Nephron progenitor cell (in vitro differentiated cells): ENCODE measurements around the gene BIK.
"Not testable (repeated sequence)": the region's sequence is repeated elsewhere in the genome, so short reads cannot be mapped to it uniquely, and the experiment has no call there.

Experiments
- DNase-seq: peaks from one replicate; pipeline ENCODE4 v3.0.0; 2021
- H3K27ac Mint-ChIP-seq: 2 replicates; pipeline ENCODE4 v1.8.0; 2021; ENCODE audit warnings: mild to moderate bottlenecking, moderate library complexity, mixed read lengths
- H3K27me3 Mint-ChIP-seq: 2 replicates; pipeline ENCODE4 v1.8.0; 2021; ENCODE audit warnings: mild to moderate bottlenecking, low read depth, mixed read lengths; ENCODE audit not compliant: poor library complexity
- H3K36me3 Mint-ChIP-seq: 2 replicates; pipeline ENCODE4 v1.8.0; 2021; ENCODE audit warnings: low read depth, mixed read lengths
- H3K4me1 Mint-ChIP-seq: 2 replicates; pipeline ENCODE4 v1.8.0; 2021; ENCODE audit warnings: mixed read lengths
- H3K4me3 Mint-ChIP-seq: 2 replicates; pipeline ENCODE4 v1.8.0; 2021; ENCODE audit warnings: mild to moderate bottlenecking, moderate library complexity, mixed read lengths
- H3K9me3 Mint-ChIP-seq: 2 replicates; pipeline ENCODE4 v1.8.0; 2021; ENCODE audit warnings: mild to moderate bottlenecking, moderate library complexity, mixed read lengths
- CTCF ChIP-seq: fragments of 200-600 bp; sonication (generic); IDR thresholded peaks from 2 replicates; pipeline ENCODE4 v1.5.0; 2021; ENCODE audit warnings: antibody characterized with exemption

BIK gene

GRCh38 chr22:43096420-43096819 lies 14.1 kb upstream of the BIK start:
- peaks cover 16% of the 10 kb centered on the region for H3K9me3 Mint-ChIP-seq
- peaks cover 6% of the 10 kb centered on the region for H3K4me1 Mint-ChIP-seq
- H3K27me3 Mint-ChIP-seq, result peaks cover 8% of the 10 kb centered on the region
- no peak for TF ChIP-seq CTCF
- no peak overlapping the region for H3K27ac Mint-ChIP-seq
- no peak overlapping the region for H3K4me3 Mint-ChIP-seq
- no peak for DNase-seq
- H3K36me3 Mint-ChIP-seq, result peaks cover 6% of the 10 kb centered on the region

- TF ChIP-seq CTCF, result no peak
- Mint-ChIP-seq H3K36me3 (peaks cover 6% of the 10 kb centered on the region), H3K27ac (no peak overlapping the region)
Measured at GRCh38 chr22:43098356-43098755, 12.2 kb upstream of the BIK start.

GRCh38 chr22:43099095-43099494 lies 11.5 kb upstream of the BIK start:
- TF ChIP-seq CTCF, result no peak

More at GRCh38 chr22:43098356-43098755, 12.2 kb upstream of the BIK start:
- peaks cover 17% of the 10 kb centered on the region for H3K4me1 Mint-ChIP-seq
- peaks cover 16% of the 10 kb centered on the region for H3K9me3 Mint-ChIP-seq
- H3K4me3 Mint-ChIP-seq, result no peak overlapping the region
- peaks cover 8% of the 10 kb centered on the region for H3K27me3 Mint-ChIP-seq
- DNase-seq, result no peak

GRCh38 chr22:43100225-43100624 lies 10.3 kb upstream of the BIK start:
- no peak overlapping the region for H3K27ac Mint-ChIP-seq
- peaks cover 16% of the 10 kb centered on the region for H3K9me3 Mint-ChIP-seq
- no peak for DNase-seq
- no peak overlapping the region for H3K4me3 Mint-ChIP-seq
- H3K4me1 Mint-ChIP-seq, result peaks cover 35% of the 10 kb centered on the region
- peaks cover 4% of the 10 kb centered on the region for H3K27me3 Mint-ChIP-seq
- TF ChIP-seq CTCF, result no peak
- peaks cover 6% of the 10 kb centered on the region for H3K36me3 Mint-ChIP-seq

More at GRCh38 chr22:43099095-43099494, 11.5 kb upstream of the BIK start:
- H3K27ac Mint-ChIP-seq, result no peak overlapping the region
- peaks cover 16% of the 10 kb centered on the region for H3K9me3 Mint-ChIP-seq
- H3K36me3 Mint-ChIP-seq, result peaks cover 6% of the 10 kb centered on the region
- peaks cover 25% of the 10 kb centered on the region for H3K4me1 Mint-ChIP-seq
- no peak overlapping the region for H3K4me3 Mint-ChIP-seq
- DNase-seq, result no peak
- peaks cover 4% of the 10 kb centered on the region for H3K27me3 Mint-ChIP-seq

GRCh38 chr22:43101306-43101705 lies 9.2 kb upstream of the BIK start:
- H3K4me1 Mint-ChIP-seq, result peaks cover 36% of the 10 kb centered on the region
- TF ChIP-seq CTCF, result no peak
- no peak for DNase-seq
- no peaks in the 10 kb centered on the region for H3K36me3 Mint-ChIP-seq
- peaks cover 8% of the 10 kb centered on the region for H3K9me3 Mint-ChIP-seq
- H3K27ac Mint-ChIP-seq, result peak overlapping the region; percentile 45
- no peak overlapping the region for H3K4me3 Mint-ChIP-seq
- peaks cover 12% of the 10 kb centered on the region for H3K27me3 Mint-ChIP-seq

- H3K4me3 Mint-ChIP-seq, H3K9me3 Mint-ChIP-seq, H3K36me3 Mint-ChIP-seq: not testable (repeated sequence)
- peak; percentile 31 for DNase-seq
- Mint-ChIP-seq H3K27me3 (peaks cover 36% of the 10 kb centered on the region), H3K27ac (peak overlapping the region; percentile 83), H3K4me1 (peaks cover 36% of the 10 kb centered on the region)
Measured at GRCh38 chr22:43104056-43104625, 6.4 kb upstream of the BIK start.

GRCh38 chr22:43104950-43105349 lies 5.6 kb upstream of the BIK start:
- peaks cover 36% of the 10 kb centered on the region for H3K4me1 Mint-ChIP-seq
- H3K36me3 Mint-ChIP-seq, H3K9me3 Mint-ChIP-seq, DNase-seq, H3K4me3 Mint-ChIP-seq: not testable (repeated sequence)
- H3K27me3 Mint-ChIP-seq, result peaks cover 43% of the 10 kb centered on the region
- H3K27ac Mint-ChIP-seq, result peak overlapping the region; percentile 88
